Stimulated activated CD8-positive, alpha-beta memory T cell treated with anti-CD3 and anti-CD28 coated beads, Interleukin-4, amount 100 ng/mL, for 1 hour (primary cell): ENCODE measurements around the gene TFAP2E.

ENCODE experiments used
- DNase-seq, 2 donors: peaks; one replicate each; pipeline ENCODE4 v3.0.0-alpha.2; 2020; ENCODE audit warnings: low read depth in 2 of 2, low spot score in 1 of 2

The TFAP2E gene

GRCh38 chr1:35557118-35557610 is 15.9 kb upstream of the TFAP2E start, which contains the start of gene KIAA0319L:
KIAA0319L (minus strand) TSS chr1:35557403; CDS start chr1:35554491, 2,912 bp downstream.
- no peak for DNase-seq

GRCh38 chr1:35557611-35558373 is 15.3 kb upstream of the TFAP2E start, which contains the start of gene NCDN:
NCDN (plus strand) TSS chr1:35557799; CDS start chr1:35558191, 392 bp downstream.
- DNase-seq: peak; percentile 86 to 89

- no peak for DNase-seq
Observed at GRCh38 chr1:35558374-35559316, 14.5 kb upstream of the TFAP2E start.

GRCh38 chr1:35559317-35559944 is 13.7 kb upstream of the TFAP2E start:
- DNase-seq: no peak

- no peak for DNase-seq
Observed at GRCh38 chr1:35560256-35561225, 12.6 kb upstream of the TFAP2E start.

- DNase-seq: no peak
Observed at GRCh38 chr1:35561297-35561971, 11.7 kb upstream of the TFAP2E start.

GRCh38 chr1:35561972-35562680 is 11.0 kb upstream of the TFAP2E start:
- no peak for DNase-seq

GRCh38 chr1:35563166-35563565 is 9.9 kb upstream of the TFAP2E start:
- no peak for DNase-seq

GRCh38 chr1:35564037-35564883 is 8.9 kb upstream of the TFAP2E start:
- DNase-seq: peak; percentile 58 to 67

- no peak for DNase-seq
Observed at GRCh38 chr1:35564884-35565741, 8.0 kb upstream of the TFAP2E start.

- no peak for DNase-seq
Observed at GRCh38 chr1:35565742-35566133, 7.4 kb upstream of the TFAP2E start.

GRCh38 chr1:35567947-35568558 is 5.1 kb upstream of the TFAP2E start:
- DNase-seq: no peak

GRCh38 chr1:35568975-35569395 is 4.1 kb upstream of the TFAP2E start:
- DNase-seq: peak; percentile 38 to 43

- no peak for DNase-seq
Observed at GRCh38 chr1:35569936-35570335, 3.2 kb upstream of the TFAP2E start.

GRCh38 chr1:35570589-35571137 is 2.5 kb upstream of the TFAP2E start:
- no peak for DNase-seq

GRCh38 chr1:35571263-35571662 is 1.9 kb upstream of the TFAP2E start:
- DNase-seq: no peak
